WTC11 (cell line): ENCODE results near the gene MAGI2.

Source experiments
- ATF3 ChIP-seq: sonication (generic); formaldehyde crosslinking; conservative IDR thresholded peaks from 2 replicates; pipeline ENCODE4 v1.8.1; 2022; ENCODE audit warnings: mild to moderate bottlenecking, missing genetic modification reagents
- ELF4 ChIP-seq: sonication (generic); formaldehyde crosslinking; IDR thresholded peaks from 2 replicates; pipeline ENCODE4 v1.8.1; 2022; ENCODE audit warnings: low read depth, mild to moderate bottlenecking, moderate library complexity, missing genetic modification reagents

- no peak for TF ChIP-seq ELF4
- no peak for TF ChIP-seq ATF3
Observed at GRCh38 chr7:78129865-78130264, 1323.6 kb downstream of the MAGI2 start.
